ENCODE results near the gene ALK.

DNA sequence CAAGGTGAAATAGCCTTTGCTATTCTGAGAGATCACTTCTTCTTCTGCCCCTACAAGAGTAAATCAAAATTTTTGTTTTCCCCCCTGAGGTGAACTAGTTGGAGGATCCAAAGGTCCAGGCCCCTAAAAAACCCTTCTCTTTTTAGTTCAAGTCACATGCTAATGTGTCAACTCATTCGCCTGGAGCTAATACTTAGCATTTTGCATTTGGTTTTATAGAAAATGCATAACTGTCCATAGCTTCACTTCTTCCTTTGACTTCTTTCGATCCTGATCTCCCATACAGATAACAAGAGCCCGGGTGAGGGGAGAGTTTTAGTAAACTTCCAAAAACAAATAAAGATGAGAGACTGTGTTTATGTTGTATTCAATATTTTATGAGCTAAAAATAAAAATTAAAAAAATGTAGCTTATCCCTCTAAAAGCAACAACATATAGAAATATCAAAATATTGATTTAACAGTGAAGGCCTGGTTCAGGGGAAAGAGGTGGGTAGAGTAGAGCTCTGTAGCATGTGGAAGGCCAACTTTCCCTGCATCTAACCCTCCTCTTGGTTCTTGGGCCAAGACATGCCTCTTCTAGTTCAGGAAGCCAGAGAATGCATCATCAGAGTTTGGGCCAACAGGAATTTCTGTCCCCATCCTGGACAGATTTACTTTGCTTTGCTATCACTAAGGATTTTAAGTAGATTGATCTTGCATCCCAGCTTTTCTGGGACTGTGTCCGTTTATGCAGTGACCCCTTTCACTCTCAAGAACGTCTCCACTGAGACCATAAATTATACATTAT is 333.8 kb downstream of the ALK start:
- TF ChIP-seq, protein P1, sequence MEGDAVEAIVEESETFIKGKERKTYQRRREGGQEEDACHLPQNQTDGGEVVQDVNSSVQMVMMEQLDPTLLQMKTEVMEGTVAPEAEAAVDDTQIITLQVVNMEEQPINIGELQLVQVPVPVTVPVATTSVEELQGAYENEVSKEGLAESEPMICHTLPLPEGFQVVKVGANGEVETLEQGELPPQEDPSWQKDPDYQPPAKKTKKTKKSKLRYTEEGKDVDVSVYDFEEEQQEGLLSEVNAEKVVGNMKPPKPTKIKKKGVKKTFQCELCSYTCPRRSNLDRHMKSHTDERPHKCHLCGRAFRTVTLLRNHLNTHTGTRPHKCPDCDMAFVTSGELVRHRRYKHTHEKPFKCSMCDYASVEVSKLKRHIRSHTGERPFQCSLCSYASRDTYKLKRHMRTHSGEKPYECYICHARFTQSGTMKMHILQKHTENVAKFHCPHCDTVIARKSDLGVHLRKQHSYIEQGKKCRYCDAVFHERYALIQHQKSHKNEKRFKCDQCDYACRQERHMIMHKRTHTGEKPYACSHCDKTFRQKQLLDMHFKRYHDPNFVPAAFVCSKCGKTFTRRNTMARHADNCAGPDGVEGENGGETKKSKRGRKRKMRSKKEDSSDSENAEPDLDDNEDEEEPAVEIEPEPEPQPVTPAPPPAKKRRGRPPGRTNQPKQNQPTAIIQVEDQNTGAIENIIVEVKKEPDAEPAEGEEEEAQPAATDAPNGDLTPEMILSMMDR (IDR thresholded peaks at IDR 0.05): no peak
- TF ChIP-seq POLR2A (IDR thresholded peaks at IDR 0.05; ENCODE audit: low read depth): no peak
- no peak for TF ChIP-seq EP300 (IDR thresholded peaks at IDR 0.05)

All from esophagus muscularis mucosa (tissue), 4 donors.